Measurements from ENCODE around the gene BCL2L12. TPM values are rescaled to one million over a fixed set of nuclear protein-coding genes. Genes with fewer than 3 reads are reported as not detected.

The BCL2L12 gene
- total RNA-seq, 1 donor from 2014 or later: 14.7 TPM

DNA sequence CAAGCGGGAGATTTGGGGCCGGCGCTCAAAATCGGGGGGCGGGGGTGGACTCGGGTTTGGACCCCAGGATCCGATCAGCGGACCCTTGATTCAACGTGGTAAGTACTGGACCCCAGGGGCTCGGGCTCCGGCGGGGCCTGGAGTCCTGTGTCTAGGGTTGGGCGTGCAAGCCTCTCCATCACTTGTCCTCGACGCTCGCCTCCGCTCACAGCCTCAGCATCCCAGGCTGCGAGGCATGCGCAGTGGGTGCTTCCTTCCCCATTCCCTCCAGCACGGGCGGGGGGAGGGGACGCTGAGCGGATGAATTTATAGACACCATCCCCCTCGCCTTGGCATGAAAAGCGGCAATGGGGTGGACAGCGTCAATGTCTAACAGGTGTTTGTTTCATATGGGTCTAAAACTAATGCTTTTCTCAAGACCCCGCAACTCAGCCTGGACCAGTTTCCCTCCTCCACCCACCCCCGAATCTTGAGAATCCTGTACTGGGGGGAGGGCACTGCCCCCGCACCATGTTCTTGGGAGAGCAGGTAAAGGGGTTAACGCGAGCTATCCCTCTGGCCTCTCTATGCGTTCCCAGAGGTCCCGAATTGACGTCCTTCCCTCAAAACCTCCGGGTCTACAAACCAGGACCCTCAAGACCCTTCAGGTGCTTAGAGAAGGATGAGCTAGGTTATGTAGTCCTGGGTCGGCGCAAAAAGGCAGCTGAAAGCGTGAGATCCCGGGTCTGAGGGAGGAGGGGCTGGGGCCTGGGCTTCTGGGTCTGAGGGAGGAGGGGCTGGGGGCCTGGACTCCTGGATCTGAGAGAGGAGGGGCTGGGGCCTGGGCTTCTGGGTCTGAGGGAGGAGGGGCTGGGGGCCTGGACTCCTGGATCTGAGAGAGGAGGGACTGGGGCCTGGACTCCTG, 25.8 kb downstream of the BCL2L12 start:
- TF ChIP-seq POLR2AphosphoS5 (IDR thresholded peaks at IDR 0.05; ENCODE audit: insufficient read depth in 1 of 2, low read depth in 1 of 2) (no peak), POLR2A (IDR thresholded peaks at IDR 0.05) (no peak)
- TF ChIP-seq, protein P1, sequence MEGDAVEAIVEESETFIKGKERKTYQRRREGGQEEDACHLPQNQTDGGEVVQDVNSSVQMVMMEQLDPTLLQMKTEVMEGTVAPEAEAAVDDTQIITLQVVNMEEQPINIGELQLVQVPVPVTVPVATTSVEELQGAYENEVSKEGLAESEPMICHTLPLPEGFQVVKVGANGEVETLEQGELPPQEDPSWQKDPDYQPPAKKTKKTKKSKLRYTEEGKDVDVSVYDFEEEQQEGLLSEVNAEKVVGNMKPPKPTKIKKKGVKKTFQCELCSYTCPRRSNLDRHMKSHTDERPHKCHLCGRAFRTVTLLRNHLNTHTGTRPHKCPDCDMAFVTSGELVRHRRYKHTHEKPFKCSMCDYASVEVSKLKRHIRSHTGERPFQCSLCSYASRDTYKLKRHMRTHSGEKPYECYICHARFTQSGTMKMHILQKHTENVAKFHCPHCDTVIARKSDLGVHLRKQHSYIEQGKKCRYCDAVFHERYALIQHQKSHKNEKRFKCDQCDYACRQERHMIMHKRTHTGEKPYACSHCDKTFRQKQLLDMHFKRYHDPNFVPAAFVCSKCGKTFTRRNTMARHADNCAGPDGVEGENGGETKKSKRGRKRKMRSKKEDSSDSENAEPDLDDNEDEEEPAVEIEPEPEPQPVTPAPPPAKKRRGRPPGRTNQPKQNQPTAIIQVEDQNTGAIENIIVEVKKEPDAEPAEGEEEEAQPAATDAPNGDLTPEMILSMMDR (IDR thresholded peaks at IDR 0.05): no peak
- H3K27ac ChIP-seq: peak overlapping the region; percentile 79
- no peak for DNase-seq (ENCODE audit: extremely low spot score in 2 of 2)
- intact Hi-C loops (cut with DNase I): no loop called here
- H3K27me3 ChIP-seq: no peaks in the 10 kb centered on the region
- peaks cover 21% of the 10 kb centered on the region for H3K4me1 ChIP-seq
- no peaks in the 10 kb centered on the region for H3K9me3 ChIP-seq
- H3K36me3 ChIP-seq: peaks cover 0 to 6% of the 10 kb centered on the region in 2 donors
- H3K4me3 ChIP-seq: peak overlapping the region; percentile 49 to 62

DNA sequence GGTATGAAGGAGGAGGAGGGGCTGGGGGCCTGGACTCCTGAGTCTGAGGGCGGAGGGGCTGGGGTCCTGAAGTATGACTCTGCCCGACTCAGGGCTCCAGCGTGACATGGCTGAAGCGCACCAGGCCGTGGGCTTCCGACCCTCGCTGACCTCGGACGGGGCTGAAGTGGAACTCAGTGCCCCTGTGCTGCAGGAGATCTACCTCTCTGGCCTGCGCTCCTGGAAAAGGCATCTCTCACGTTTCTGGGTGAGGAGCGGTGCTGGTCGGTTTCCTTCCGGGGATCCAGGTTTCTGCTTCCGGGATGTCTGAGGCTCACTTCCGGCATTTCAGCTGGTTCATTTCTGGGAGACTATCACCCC, 26.4 kb downstream of the BCL2L12 start:
- TF ChIP-seq, protein P1 (IDR thresholded peaks at IDR 0.05): no peak
- TF ChIP-seq POLR2AphosphoS5 (IDR thresholded peaks at IDR 0.05; ENCODE audit: insufficient read depth in 1 of 2, low read depth in 1 of 2): no peak
- no peak for TF ChIP-seq POLR2A (IDR thresholded peaks at IDR 0.05)
- no peak overlapping the region for H3K27ac ChIP-seq
- H3K4me1 ChIP-seq: peaks cover 21% of the 10 kb centered on the region
- peaks cover 0 to under 1% of the 10 kb centered on the region in 2 donors for H3K36me3 ChIP-seq
- peak overlapping the region; percentile 49 to 62 for H3K4me3 ChIP-seq
- no peak for DNase-seq (ENCODE audit: extremely low spot score in 2 of 2)
- H3K9me3 ChIP-seq: no peaks in the 10 kb centered on the region
- intact Hi-C loops (cut with DNase I): no loop called here
- H3K27me3 ChIP-seq: no peaks in the 10 kb centered on the region

DNA sequence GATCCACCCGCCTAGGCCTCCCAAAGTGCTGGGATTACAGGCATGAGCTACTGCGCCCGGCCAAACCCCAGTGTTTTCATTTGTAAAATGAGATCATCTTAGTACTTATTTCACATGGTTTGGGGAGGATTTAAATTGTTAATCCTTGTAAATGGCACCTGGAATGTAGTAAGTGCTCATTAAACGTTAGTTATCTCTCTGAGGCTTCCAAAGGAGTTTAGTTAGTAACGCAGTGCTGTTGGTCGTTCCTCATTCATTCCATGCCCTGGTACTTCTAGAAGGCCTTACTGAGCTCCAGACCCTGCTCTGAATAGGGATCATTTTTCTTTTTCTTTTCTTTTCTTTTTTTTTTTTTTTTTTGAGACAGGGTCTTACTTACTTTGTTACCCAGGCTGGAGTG, 30.4 kb downstream of the BCL2L12 start:
- intact Hi-C loops (cut with DNase I): no loop called here
- no peaks in the 10 kb centered on the region for H3K27me3 ChIP-seq
- no peak overlapping the region for H3K27ac ChIP-seq
- no peak for TF ChIP-seq POLR2AphosphoS5 (IDR thresholded peaks at IDR 0.05; ENCODE audit: insufficient read depth in 1 of 2, low read depth in 1 of 2)
- no peak for TF ChIP-seq POLR2A (IDR thresholded peaks at IDR 0.05)
- TF ChIP-seq, protein P1 (IDR thresholded peaks at IDR 0.05): no peak
- no peak for DNase-seq (ENCODE audit: extremely low spot score in 2 of 2)
- H3K9me3 ChIP-seq: no peaks in the 10 kb centered on the region
- peaks cover 7% of the 10 kb centered on the region for H3K4me1 ChIP-seq
- H3K4me3 ChIP-seq: no peak overlapping the region
- no peaks in the 10 kb centered on the region for H3K36me3 ChIP-seq

DNA sequence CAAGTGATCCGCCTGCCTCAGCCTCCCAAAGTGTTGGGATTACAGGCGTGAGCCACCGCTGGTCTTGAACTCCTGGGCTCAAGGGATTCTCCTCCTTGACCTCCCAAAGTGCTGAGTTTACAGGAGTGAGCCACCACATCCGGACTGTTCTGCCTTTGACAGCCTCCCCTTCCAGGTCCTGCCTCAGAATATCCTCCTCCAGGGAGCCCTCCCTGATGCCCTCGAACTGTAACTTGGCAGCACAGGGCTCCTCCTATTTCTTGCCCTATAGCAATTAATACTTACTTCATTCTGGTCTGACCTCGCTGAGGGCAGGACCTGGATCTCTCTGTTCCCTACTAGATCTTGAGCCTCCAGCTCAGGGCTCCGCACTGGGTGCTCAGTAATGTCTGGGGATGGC, 31.1 kb downstream of the BCL2L12 start:
- H3K36me3 ChIP-seq: no peaks in the 10 kb centered on the region
- intact Hi-C loops (cut with DNase I): no loop called here
- H3K27ac ChIP-seq: no peak overlapping the region

More for the DNA sequence above, 31.1 kb downstream of the BCL2L12 start:
- Histone ChIP-seq H3K4me3 (no peak overlapping the region), H3K4me1 (no peaks in the 10 kb centered on the region), H3K9me3 (no peaks in the 10 kb centered on the region), H3K27me3 (no peaks in the 10 kb centered on the region)
- DNase-seq (ENCODE audit: extremely low spot score in 2 of 2): no peak
- no peak for TF ChIP-seq POLR2AphosphoS5 (IDR thresholded peaks at IDR 0.05; ENCODE audit: insufficient read depth in 1 of 2, low read depth in 1 of 2)
- TF ChIP-seq, protein P1 (IDR thresholded peaks at IDR 0.05): no peak
- TF ChIP-seq POLR2A (IDR thresholded peaks at IDR 0.05): no peak

Data from vagina (tissue), 2 donors.